ENCODE results near the gene DPF3.

DNA sequence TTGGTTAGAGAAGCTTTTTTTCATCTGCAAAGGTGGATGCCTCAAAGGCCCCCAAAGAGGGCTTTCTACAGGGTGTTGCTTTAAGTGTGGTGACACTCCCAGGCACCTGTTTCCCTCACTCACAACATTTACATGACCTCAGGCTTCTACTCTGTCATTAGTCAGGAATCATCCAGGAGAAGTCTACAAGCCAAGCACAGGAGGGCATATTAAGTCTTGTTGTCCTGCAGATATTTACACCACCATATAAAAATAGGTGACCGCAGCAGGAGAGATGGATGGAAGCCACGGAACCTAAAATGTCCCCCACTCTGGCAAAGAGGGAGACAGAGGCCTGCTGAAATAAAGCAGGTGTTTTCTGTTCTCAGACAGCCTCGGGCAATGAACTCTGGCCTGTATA lies 7.5 kb upstream of the DPF3 start:
- TF ChIP-seq, protein P1, sequence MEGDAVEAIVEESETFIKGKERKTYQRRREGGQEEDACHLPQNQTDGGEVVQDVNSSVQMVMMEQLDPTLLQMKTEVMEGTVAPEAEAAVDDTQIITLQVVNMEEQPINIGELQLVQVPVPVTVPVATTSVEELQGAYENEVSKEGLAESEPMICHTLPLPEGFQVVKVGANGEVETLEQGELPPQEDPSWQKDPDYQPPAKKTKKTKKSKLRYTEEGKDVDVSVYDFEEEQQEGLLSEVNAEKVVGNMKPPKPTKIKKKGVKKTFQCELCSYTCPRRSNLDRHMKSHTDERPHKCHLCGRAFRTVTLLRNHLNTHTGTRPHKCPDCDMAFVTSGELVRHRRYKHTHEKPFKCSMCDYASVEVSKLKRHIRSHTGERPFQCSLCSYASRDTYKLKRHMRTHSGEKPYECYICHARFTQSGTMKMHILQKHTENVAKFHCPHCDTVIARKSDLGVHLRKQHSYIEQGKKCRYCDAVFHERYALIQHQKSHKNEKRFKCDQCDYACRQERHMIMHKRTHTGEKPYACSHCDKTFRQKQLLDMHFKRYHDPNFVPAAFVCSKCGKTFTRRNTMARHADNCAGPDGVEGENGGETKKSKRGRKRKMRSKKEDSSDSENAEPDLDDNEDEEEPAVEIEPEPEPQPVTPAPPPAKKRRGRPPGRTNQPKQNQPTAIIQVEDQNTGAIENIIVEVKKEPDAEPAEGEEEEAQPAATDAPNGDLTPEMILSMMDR (IDR thresholded peaks at IDR 0.05; ENCODE audit: insufficient read depth, low read length, poor library complexity, severe bottlenecking) = no peak
- no peak for TF ChIP-seq EZH2phosphoT487 (conservative IDR thresholded peaks at IDR 0.05; ENCODE audit: low read length)
